Loucy (cell line): ENCODE results near the gene IDS.
"Not testable (repeated sequence)": the region's sequence is repeated elsewhere in the genome, so short reads cannot be mapped to it uniquely, and the experiment has no call there.

ENCODE experiments used
- CTCF ChIP-seq: fragments of 200-600 bp; sonication (generic); conservative IDR thresholded peaks from 2 replicates; pipeline ENCODE4 v1.5.1; 2014; ENCODE audit warnings: mild to moderate bottlenecking, antibody characterized with exemption, low read length
- EZH2phosphoT487 ChIP-seq: fragments of 200-600 bp; IDR thresholded peaks from 2 replicates; pipeline ENCODE4 v1.6.1; 2018; ENCODE audit warnings: antibody characterized with exemption, mild to moderate bottlenecking, moderate library complexity, borderline replicate concordance

- TF ChIP-seq CTCF, EZH2phosphoT487: not testable (repeated sequence)
These were observed 41.9 kb upstream of the IDS start for GRCh38 chrX:149546962-149547361.
